GM21390 (cell line): Measurements from ENCODE around the gene DDX39A.
"Not testable (repeated sequence)": the region's sequence is repeated elsewhere in the genome, so short reads cannot be mapped to it uniquely, and the experiment has no call there.

ENCODE experiments used
- ATAC-seq: cut with Tn5 transposase; IDR thresholded peaks from one replicate; pipeline ENCODE4 v1.9.1; 2021; ENCODE audit not compliant: unreplicated experiment

Gene DDX39A

GRCh38 chr19:14419106-14419813 is at the start of gene DDX39A:
DDX39A (minus strand) TSS chr19:14419341; CDS start chr19:14413220, 6,121 bp downstream.
- peak; percentile 66 for ATAC-seq

DNA sequence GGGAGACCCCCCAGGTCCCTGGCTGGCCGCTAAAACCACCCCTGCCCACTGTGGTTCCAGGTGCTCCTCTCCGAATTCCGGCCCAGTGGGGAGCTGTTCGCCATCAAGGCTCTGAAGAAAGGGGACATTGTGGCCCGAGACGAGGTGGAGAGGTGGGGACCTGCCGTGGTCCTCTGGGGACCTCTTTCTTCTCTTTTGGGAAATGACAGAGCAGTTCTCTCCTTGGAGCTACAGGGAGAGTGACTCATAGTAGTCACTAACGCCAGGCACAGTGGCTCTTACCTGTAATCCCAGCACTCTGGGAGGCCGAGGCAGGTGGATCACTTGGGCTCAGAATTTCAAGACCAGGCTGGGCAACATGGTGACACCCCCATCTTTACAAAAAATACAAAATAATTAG is 48.7 kb upstream of the DDX39A start:
- no peak for ATAC-seq

- no peak for ATAC-seq
These were observed 48.2 kb upstream of the DDX39A start for GRCh38 chr19:14467391-14467790.

GRCh38 chr19:14463747-14464146 is 44.6 kb upstream of the DDX39A start:
- no peak for ATAC-seq

GRCh38 chr19:14462401-14462800 is 43.3 kb upstream of the DDX39A start:
- not testable (repeated sequence) for ATAC-seq

- no peak for ATAC-seq
These were observed 41.8 kb upstream of the DDX39A start for GRCh38 chr19:14460935-14461334.

- no peak for ATAC-seq
These were observed 40.6 kb upstream of the DDX39A start for GRCh38 chr19:14459703-14460102.

GRCh38 chr19:14452303-14452702 is 33.2 kb upstream of the DDX39A start:
- not testable (repeated sequence) for ATAC-seq

GRCh38 chr19:14450876-14451275 is 31.7 kb upstream of the DDX39A start:
- ATAC-seq = no peak

- ATAC-seq = no peak
These were observed 31.2 kb upstream of the DDX39A start for GRCh38 chr19:14450168-14450874.

DNA sequence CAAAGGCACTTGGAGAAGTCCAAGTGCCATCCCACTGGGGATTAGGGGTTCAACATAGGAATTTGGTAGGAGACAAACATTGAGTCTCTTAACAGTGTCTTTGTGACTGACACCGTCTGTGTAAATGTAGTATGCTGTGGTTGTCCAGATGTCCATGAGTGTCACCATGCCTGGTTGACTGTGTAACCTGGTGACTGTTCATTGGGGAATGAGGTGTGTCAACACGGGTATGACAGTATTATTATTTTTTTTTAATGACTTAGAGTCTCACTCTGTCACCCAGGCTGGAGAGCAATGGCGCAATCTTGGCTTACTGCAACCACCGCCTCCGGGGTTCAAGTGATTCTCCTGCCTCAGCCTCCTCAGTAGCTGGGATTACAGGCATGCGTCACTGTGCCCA is 30.2 kb upstream of the DDX39A start:
- ATAC-seq = no peak

DNA sequence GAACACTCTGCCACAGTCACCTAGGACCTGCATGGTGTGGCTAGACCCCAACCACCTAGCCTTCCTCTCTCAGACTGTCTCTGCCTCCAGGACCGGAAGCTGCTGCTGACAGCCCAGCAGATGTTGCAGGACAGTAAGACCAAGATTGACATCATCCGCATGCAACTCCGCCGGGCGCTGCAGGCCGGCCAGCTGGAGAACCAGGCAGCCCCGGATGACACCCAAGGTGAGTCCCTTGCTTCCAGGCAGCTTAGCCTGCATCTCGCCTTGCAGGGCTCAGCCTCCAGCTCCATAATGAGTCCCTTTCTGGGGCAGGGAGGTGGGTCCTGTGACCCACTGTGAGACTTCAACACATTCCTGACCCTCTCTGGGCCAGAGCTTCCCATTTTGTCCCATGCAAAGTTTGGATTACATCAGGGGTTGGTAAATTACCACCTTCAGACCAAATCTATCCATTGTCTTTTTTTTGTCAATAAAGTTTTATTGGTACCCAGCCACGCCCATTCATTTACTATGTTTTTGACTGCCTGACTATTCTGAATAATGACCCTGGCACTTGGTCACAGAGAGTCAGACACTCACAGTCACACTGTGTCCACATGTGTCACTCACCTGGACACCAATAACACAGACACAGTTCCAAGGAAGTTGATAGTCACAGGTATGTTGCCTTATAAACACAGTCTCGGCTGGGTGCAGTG is 27.3 kb upstream of the DDX39A start:
- no peak for ATAC-seq

DNA sequence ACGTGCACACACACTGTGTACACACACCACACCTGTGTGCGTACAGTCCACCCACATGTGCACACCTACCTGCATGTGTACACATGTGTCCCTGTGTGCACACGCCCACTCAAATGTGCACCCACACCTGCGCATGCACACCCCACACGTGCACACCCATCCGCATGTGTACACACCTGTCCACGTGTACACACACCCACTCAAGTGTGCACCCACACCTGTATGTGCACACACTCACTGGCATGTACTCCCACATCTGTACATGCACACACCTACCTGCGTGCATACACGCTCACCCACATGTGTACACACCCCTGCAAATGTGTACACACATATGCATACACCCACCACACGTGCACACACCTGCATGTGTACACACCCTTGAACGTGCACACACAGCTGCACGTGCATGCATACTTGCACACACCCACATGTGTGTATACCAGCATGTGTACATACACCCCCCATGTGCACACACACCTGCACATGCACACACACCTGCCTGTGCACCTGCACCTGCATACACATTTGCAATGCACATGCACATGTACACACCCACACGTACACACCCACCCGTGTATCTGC is 24.6 kb upstream of the DDX39A start:
- no peak for ATAC-seq

GRCh38 chr19:14442891-14443631 is 23.9 kb upstream of the DDX39A start:
- ATAC-seq = no peak

GRCh38 chr19:14441041-14441938 is 22.1 kb upstream of the DDX39A start:
- no peak for ATAC-seq

DNA sequence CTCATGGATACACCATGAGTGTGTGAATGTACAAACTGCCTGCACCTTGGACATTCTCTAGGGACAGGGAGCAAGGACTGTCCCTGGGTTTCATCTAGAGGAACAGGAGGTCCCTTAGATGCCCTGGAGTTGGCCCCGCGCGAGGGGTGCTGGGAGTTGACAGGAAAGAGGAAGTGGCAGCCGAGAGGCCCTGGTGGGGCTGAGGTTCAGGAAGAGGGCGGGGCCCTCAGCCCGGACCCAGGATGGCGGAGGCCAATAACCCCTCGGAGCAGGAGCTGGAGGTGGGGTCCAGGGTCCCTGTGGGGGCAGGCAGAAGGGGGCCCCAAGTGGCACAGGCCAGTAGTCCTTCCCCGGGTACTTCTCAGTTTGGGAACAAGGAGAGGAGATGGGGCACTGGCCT is 20.9 kb upstream of the DDX39A start:
- ATAC-seq = peak; percentile 87

GRCh38 chr19:14439014-14439413 is 19.9 kb upstream of the DDX39A start:
- no peak for ATAC-seq

GRCh38 chr19:14437578-14438140 is 18.5 kb upstream of the DDX39A start:
- no peak for ATAC-seq

GRCh38 chr19:14435320-14436050 is 16.3 kb upstream of the DDX39A start:
- no peak for ATAC-seq
